ENCODE data around the gene EBNA1BP2. TPM values are rescaled to one million over a fixed set of nuclear protein-coding genes. Genes with fewer than 3 reads are reported as not detected.

Gene EBNA1BP2
- total RNA-seq, 1 experiment from 2014 or later: 109 TPM

GRCh38 chr1:43171876-43172526, at the start of gene EBNA1BP2, which contains the start of gene CFAP57 (continued):
- TF ChIP-seq CTCF (IDR thresholded peaks at IDR 0.05 in 2 of 3, conservative IDR thresholded peaks at IDR 0.05 in 1 of 3; ENCODE audit: borderline replicate concordance in 1 of 3, insufficient read depth in 1 of 3, low read depth in 2 of 3, low read length in 2 of 3) (no peak), FOSL1 (IDR thresholded peaks at IDR 0.05; ENCODE audit: low read depth) (no peak), SIN3A (IDR thresholded peaks at IDR 0.05; ENCODE audit: low read depth) (peak; percentile 98), RAD21 (IDR thresholded peaks at IDR 0.05; ENCODE audit: low read depth) (no peak)

GRCh38 chr1:43221797-43222196, 49.7 kb upstream of the EBNA1BP2 start:
- Histone ChIP-seq H3K4me1 (ENCODE audit: control insufficient read depth in 1 of 2, insufficient read depth in 2 of 2, low read length in 2 of 2) (peaks cover 0 to 7% of the 10 kb centered on the region in 2 experiments; a peak in 1 of 4 replicates), H3K9me2 (ENCODE audit: insufficient read depth) (no peaks in the 10 kb centered on the region), H3K27ac (ENCODE audit: low read depth, low read length) (no peak overlapping the region), H3K9me3 (ENCODE audit: control insufficient read depth in 1 of 2, insufficient read depth in 1 of 2, low read depth in 1 of 2, low read length in 2 of 2) (no peaks in the 10 kb centered on the region), H3K4me3 (replicated peaks in 1 of 2; ENCODE audit: low read depth in 1 of 2, low read length in 2 of 2) (no peak overlapping the region), H3K79me2 (ENCODE audit: insufficient read depth, low read length) (no peaks in the 10 kb centered on the region), H3K27me3 (ENCODE audit: insufficient read depth, low read length) (no peaks in the 10 kb centered on the region), H3K9ac (ENCODE audit: low read length) (no peak overlapping the region), H3K4me2 (ENCODE audit: low read length) (no peak overlapping the region), H3K36me3 (ENCODE audit: control insufficient read depth in 1 of 2, insufficient read depth in 2 of 2, low read length in 2 of 2) (no peaks in the 10 kb centered on the region), H4K20me1 (ENCODE audit: insufficient read depth) (no peaks in the 10 kb centered on the region), H2AFZ (ENCODE audit: low read depth, low read length, poor library complexity, severe bottlenecking) (no peak overlapping the region)
- no peak for ATAC-seq
- intact Hi-C loops (cut with micrococcal nuclease): loop anchor here (10.0 kb wide), 2 partner anchors 303 to 813 kb away; partner anchors contain the start of gene SLC6A9
- ChIA-PET CTCF (no interaction called here), POLR2A (no interaction called here), RAD21 (ENCODE audit: low non-redundant PET in 1 of 2, low total read pairs in 2 of 2, uncharacterized antibody in 2 of 2, unreplicated experiment in 2 of 2) (no interaction called here)
- DNase-seq (ENCODE audit: low read depth, low spot score): no peak
- BruUV-seq (replicated peaks): no TSS peak
- TF ChIP-seq ELF1 (IDR thresholded peaks at IDR 0.05; ENCODE audit: borderline replicate concordance, low read depth): no peak
- no peak for TF ChIP-seq POLR2A (IDR thresholded peaks at IDR 0.05; ENCODE audit: borderline replicate concordance, extremely low read depth, insufficient read depth, insufficient read length)
- no peak for TF ChIP-seq CTCF (IDR thresholded peaks at IDR 0.05 in 2 of 3, conservative IDR thresholded peaks at IDR 0.05 in 1 of 3; ENCODE audit: borderline replicate concordance in 1 of 3, insufficient read depth in 1 of 3, low read depth in 2 of 3, low read length in 2 of 3)
- no peak for TF ChIP-seq MAX (IDR thresholded peaks at IDR 0.05)
- no peak for TF ChIP-seq ZBTB33 (IDR thresholded peaks at IDR 0.05; ENCODE audit: extremely low read depth, insufficient replicate concordance, low read length)
- no peak for TF ChIP-seq SIN3A (IDR thresholded peaks at IDR 0.05; ENCODE audit: low read depth)
- TF ChIP-seq ZFX (IDR thresholded peaks at IDR 0.05): no peak
- no peak for TF ChIP-seq ZNF274 (IDR thresholded peaks at IDR 0.05; ENCODE audit: low read depth, low read length)
- no peak for TF ChIP-seq REST (IDR thresholded peaks at IDR 0.05; ENCODE audit: low read depth)
- TF ChIP-seq TCF7L2 (IDR thresholded peaks at IDR 0.05; ENCODE audit: borderline replicate concordance, extremely low read depth, insufficient read depth, insufficient read length): no peak
